ENCODE measurements around the gene PUS1.
"Not testable (repeated sequence)": the region's sequence is repeated elsewhere in the genome, so short reads cannot be mapped to it uniquely, and the experiment has no call there.

The PUS1 gene

DNA sequence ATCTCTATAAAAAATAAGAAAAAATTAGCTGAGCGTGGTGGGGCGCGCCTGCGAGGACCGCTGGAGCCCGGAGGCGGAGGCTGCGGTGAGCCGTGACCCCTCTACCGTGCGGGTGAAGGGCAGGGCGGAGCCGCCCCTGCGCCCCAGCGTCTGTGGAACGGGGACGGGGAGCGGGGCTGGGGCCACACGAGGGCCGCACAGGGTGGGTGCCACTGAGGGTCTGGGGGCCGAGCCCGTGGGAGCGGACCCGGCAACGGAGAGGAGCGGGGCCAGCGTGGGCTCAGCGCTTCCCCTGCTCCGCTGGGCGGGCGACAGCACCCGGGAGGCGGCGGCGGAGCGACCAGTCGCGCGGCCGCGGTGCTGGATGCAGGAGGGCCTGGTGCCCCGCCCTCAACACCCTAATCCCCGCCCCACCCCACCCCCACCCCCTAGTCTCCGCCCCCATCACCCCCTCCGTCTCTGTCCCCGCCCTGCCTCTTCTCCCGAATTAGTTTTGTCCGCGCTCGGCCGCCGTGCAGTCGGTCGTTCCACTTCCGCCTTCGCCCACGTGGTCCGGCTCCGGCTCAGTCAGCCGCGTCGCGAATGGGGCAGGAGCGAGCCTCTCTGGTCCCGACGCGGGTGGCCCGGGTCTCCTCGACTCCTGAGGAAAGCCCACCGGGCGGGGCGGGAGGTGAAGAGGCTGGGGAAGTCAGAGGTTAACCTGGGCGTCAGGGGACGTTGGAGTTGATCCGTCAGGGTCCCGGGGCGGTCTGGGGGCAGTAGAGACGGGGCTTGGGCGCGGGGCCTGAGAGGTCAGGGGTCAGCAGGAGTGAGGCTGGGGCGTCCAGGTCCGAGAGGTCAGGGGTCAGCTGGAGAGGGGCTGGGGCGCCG is at the start of gene PUS1:
Gene PUS1, plus strand, starts transcription at position 566 of the 870 bp plus-strand sequence. CDS start 447 bp downstream, outside the sequence.
- H3K9me3 ChIP-seq (ENCODE audit: control insufficient read depth in 1 of 2, low read length in 2 of 2): no peaks in the 10 kb centered on the region
- peaks cover 12 to 21% of the 10 kb centered on the region in 2 donors for H3K36me3 ChIP-seq (ENCODE audit: control insufficient read depth in 1 of 2, insufficient read depth in 2 of 2, low read length in 2 of 2)
- H3K4me3 ChIP-seq (ENCODE audit: low read depth in 1 of 2, low read length in 2 of 2): peak within 1 kb of the TSS; percentile 69 to 90
- no peaks in the 10 kb centered on the region for H3K27me3 ChIP-seq (ENCODE audit: low read depth, low read length)
- no peak within 1 kb of the TSS for H3K27ac ChIP-seq (ENCODE audit: low read length)
- H3K4me1 ChIP-seq (ENCODE audit: control insufficient read depth in 1 of 2, insufficient read depth in 2 of 2, low read length in 2 of 2): peaks cover 0 to 10% of the 10 kb centered on the region in 2 donors

DNA sequence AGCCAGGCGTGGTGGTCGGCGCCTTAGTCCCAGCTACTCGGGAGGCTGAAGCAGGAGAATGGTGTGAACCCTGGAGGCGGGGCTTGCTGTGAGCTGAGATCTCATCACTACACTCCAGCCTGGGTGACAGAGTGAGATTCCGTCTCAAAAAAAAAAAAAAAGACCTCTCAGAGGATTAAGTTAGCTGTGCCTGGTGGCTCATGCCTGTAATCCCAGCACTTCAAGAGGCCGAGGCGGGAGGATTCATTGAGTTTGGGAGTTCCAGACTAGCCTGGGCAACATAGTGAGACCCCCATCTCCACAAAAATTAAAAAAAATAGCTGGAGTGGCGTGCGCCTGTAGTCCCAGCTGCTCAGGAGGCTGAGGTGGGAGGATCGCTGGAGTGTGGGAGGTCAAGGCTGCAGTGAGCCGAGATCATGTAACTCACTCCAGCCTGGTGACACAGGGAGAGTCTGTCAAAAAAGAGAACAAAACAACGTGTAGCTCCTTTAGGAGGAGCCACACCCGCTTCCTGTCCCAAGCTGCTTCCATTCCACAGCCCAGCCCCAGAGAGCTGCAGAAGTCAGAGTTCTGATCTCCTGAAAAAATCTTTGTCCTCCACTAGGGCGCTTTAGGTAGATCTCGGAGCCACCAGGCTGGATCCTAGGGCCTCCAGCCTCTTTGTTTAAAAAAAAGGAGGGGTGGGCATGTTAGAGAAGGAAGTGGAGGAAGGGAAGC is 46.1 kb upstream of the PUS1 start:
- H3K4me1 ChIP-seq (ENCODE audit: control insufficient read depth in 1 of 2, insufficient read depth in 2 of 2, low read length in 2 of 2): no peaks in the 10 kb centered on the region
- H3K36me3 ChIP-seq (ENCODE audit: control insufficient read depth in 1 of 2, insufficient read depth in 2 of 2, low read length in 2 of 2): no peaks in the 10 kb centered on the region
- H3K9me3 ChIP-seq (ENCODE audit: control insufficient read depth in 1 of 2, low read length in 2 of 2): peaks cover 0 to 7% of the 10 kb centered on the region in 2 donors
- H3K27ac ChIP-seq (ENCODE audit: low read length): no peak overlapping the region
- no peaks in the 10 kb centered on the region for H3K27me3 ChIP-seq (ENCODE audit: low read depth, low read length)
- H3K4me3 ChIP-seq (ENCODE audit: low read depth in 1 of 2, low read length in 2 of 2): no peak overlapping the region

DNA sequence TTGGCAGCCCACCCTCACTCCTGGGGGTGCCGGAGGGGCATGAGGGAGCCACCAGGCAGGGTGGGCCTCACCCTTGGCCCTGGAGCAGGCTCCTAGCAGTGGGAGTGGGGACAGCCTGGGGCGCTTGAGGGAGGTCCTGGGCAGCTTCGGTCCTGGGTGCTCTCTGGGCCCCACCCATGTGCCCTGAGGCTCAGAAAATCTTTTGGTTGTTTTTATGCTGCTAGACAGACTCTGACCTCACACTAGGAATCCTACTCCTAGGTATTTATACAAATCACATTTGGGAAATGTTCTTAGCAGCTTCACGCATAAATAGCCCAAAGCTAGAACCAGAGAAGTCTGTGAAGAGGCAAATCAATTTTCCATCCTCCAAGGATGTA is 45.6 kb upstream of the PUS1 start:
- H3K36me3 ChIP-seq (ENCODE audit: control insufficient read depth in 1 of 2, insufficient read depth in 2 of 2, low read length in 2 of 2): no peaks in the 10 kb centered on the region
- no peaks in the 10 kb centered on the region for H3K27me3 ChIP-seq (ENCODE audit: low read depth, low read length)
- no peak overlapping the region for H3K27ac ChIP-seq (ENCODE audit: low read length)
- H3K4me1 ChIP-seq (ENCODE audit: control insufficient read depth in 1 of 2, insufficient read depth in 2 of 2, low read length in 2 of 2): no peaks in the 10 kb centered on the region
- peaks cover 0 to 7% of the 10 kb centered on the region in 2 donors for H3K9me3 ChIP-seq (ENCODE audit: control insufficient read depth in 1 of 2, low read length in 2 of 2)
- no peak overlapping the region for H3K4me3 ChIP-seq (ENCODE audit: low read depth in 1 of 2, low read length in 2 of 2)

DNA sequence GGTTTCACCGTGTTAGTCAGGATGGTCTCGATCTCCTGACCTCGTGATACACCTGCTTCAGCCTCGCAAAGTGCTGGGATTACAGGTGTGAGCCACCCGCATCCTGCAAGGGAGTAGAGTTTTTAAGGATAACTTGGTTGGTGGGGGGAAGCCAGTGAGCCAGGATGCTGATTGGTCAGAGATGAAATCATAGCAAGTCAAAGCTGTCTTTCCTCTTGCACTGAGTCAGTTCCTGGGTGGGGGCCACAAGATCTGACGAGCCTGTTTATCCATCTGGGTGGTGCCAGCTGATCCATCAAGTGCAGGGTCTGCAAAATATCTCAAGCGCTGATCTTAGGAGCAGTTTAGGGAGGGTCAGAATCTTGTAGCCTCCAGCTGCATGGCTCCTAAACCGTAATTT is 44.0 kb upstream of the PUS1 start:
- H3K4me1 ChIP-seq (ENCODE audit: control insufficient read depth in 1 of 2, insufficient read depth in 2 of 2, low read length in 2 of 2); H3K4me3 ChIP-seq (ENCODE audit: low read depth in 1 of 2, low read length in 2 of 2); H3K9me3 ChIP-seq (ENCODE audit: control insufficient read depth in 1 of 2, low read length in 2 of 2); H3K27ac ChIP-seq (ENCODE audit: low read length); H3K36me3 ChIP-seq (ENCODE audit: control insufficient read depth in 1 of 2, insufficient read depth in 2 of 2, low read length in 2 of 2); H3K27me3 ChIP-seq (ENCODE audit: low read depth, low read length): not testable (repeated sequence)

DNA sequence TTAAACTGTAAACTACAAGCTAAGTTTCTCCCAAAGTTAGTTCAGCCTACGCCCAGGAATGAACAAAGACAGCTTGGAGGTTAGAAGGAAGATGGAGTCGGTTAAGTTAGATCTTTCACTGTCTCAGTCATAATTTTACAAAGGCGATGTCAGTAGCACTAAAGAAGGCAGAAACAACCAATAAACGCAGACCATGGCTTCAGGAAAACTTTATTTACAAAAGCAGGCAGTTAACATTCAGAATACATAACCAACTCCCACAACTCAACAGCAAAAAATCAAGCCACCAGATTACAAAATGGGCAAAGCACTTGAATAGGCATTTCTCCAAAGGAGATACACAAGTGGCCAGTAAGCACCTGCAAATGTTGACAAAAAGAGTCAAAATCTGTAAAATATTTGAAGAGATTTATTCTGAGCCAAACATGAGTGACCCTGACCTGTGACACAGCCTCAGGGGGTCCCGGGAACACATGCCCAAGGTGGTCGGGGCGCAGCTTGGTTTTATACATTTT is 43.5 kb upstream of the PUS1 start:
- Histone ChIP-seq H3K9me3 (ENCODE audit: control insufficient read depth in 1 of 2, low read length in 2 of 2) (peaks cover 0 to 7% of the 10 kb centered on the region in 2 donors), H3K4me1 (ENCODE audit: control insufficient read depth in 1 of 2, insufficient read depth in 2 of 2, low read length in 2 of 2) (no peaks in the 10 kb centered on the region), H3K27ac (ENCODE audit: low read length) (no peak overlapping the region), H3K4me3 (ENCODE audit: low read depth in 1 of 2, low read length in 2 of 2) (no peak overlapping the region), H3K27me3 (ENCODE audit: low read depth, low read length) (no peaks in the 10 kb centered on the region), H3K36me3 (ENCODE audit: control insufficient read depth in 1 of 2, insufficient read depth in 2 of 2, low read length in 2 of 2) (no peaks in the 10 kb centered on the region)

DNA sequence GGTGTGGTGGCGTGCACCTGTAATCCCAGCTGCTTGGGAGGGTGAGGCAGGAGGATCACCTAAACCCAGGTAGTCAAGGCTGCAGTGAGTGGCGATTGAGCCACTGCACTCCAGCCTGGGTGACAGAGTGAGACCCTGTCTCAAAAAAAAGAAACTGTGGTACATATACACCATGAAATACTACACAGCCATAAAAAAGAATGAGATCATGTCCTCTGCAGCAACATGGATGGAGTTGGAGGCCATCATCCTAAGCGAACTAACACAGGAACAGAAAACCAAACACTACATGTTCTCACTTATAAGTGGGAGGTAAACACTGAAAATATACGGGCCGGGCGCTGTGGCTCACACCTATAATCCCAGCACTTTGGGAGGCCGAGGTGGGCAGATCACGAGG is 37.4 kb upstream of the PUS1 start:
- H3K36me3 ChIP-seq (ENCODE audit: control insufficient read depth in 1 of 2, insufficient read depth in 2 of 2, low read length in 2 of 2); H3K27ac ChIP-seq (ENCODE audit: low read length); H3K4me3 ChIP-seq (ENCODE audit: low read depth in 1 of 2, low read length in 2 of 2); H3K27me3 ChIP-seq (ENCODE audit: low read depth, low read length); H3K9me3 ChIP-seq (ENCODE audit: control insufficient read depth in 1 of 2, low read length in 2 of 2): not testable (repeated sequence)
- peaks cover 2 to 14% of the 10 kb centered on the region in 2 donors for H3K4me1 ChIP-seq (ENCODE audit: control insufficient read depth in 1 of 2, insufficient read depth in 2 of 2, low read length in 2 of 2)

DNA sequence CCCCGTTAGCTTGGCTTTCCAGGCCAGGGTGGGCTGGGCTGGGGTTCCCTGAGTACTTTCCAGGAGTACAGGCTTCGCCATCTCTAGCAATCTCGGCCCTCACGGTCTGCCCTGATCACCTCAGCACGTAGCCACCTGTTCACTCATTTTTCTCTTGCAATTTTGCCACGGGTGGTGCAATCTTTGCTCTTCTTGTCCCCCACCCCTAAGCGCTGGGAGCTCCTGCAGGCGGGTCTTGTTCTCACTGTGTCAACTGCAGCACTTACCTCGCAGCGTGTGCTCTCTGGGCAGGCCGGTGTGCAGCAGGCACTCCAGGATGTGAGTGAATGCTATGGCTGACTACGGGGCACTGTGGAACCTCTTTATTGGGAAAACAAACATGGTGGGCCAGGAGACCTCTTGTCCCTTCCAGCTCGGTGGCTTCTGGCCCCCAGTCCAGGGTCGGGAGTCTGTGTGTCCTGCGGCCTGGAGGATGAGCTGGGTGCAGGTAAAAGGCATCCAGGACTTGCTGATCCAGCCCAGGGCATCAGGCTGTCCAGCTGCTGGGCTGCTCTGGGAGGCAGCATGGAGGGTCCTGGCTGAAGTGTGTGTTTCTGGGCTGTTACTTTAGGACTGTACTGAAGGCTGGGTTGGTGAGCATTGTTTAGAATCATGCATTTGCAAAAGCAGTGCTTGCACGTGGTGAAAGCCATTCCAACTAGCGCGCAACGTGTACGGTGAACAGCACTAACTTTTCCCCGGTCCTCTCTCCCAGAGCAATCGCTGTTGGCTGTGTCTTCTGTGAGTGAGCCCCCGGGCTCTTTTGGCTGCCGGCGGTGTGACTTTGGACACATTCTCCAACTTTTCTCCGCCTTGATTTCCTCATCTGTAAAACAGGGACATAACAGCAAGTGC is 36.1 kb upstream of the PUS1 start:
- H3K4me3 ChIP-seq (ENCODE audit: low read depth in 1 of 2, low read length in 2 of 2): no peak overlapping the region
- H3K36me3 ChIP-seq (ENCODE audit: control insufficient read depth in 1 of 2, insufficient read depth in 2 of 2, low read length in 2 of 2): peaks cover 0 to 4% of the 10 kb centered on the region in 2 donors
- no peaks in the 10 kb centered on the region for H3K9me3 ChIP-seq (ENCODE audit: control insufficient read depth in 1 of 2, low read length in 2 of 2)
- no peak overlapping the region for H3K27ac ChIP-seq (ENCODE audit: low read length)
- H3K4me1 ChIP-seq (ENCODE audit: control insufficient read depth in 1 of 2, insufficient read depth in 2 of 2, low read length in 2 of 2): peaks cover 10 to 22% of the 10 kb centered on the region in 2 donors
- H3K27me3 ChIP-seq (ENCODE audit: low read depth, low read length): no peaks in the 10 kb centered on the region

DNA sequence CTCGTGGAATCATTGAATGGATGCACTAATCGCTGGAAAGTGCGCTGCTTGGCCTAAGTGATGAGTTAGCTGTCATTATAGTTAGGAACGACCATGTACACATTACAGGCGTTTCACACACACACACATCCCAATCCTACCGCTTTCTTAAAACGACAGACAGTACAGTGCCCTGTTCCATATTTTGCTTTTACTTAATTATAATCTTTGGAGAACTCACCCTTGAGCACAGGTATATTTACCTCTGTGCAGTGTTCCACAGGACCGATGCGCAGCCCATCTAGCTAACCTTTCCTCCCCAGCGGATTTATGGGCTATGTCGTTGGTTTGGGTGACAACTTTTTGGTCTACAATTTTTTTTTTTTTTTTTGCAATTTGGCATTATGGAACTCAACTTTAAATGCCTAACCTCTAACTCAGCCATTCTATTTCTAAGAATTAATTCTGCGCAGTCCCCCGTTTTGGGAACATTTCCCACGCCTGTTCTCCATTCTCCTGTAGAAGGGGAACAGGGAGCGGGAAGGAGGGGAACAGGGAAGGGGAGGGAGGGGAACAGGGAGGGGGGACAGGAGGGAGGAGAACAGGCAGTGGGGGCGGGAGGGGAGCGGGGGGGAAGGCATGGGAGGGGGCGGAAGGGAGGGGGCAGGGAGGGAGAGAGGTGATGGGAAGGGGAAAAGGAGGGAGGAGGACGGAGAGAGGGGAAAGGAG is 35.3 kb upstream of the PUS1 start:
- H3K36me3 ChIP-seq (ENCODE audit: control insufficient read depth in 1 of 2, insufficient read depth in 2 of 2, low read length in 2 of 2): peaks cover 0 to 4% of the 10 kb centered on the region in 2 donors
- H3K27me3 ChIP-seq (ENCODE audit: low read depth, low read length): no peaks in the 10 kb centered on the region
- H3K4me1 ChIP-seq (ENCODE audit: control insufficient read depth in 1 of 2, insufficient read depth in 2 of 2, low read length in 2 of 2): peaks cover 10 to 22% of the 10 kb centered on the region in 2 donors
- peak overlapping the region in 1 of 2 donors; percentile 21 for H3K4me3 ChIP-seq (ENCODE audit: low read depth in 1 of 2, low read length in 2 of 2)
- no peaks in the 10 kb centered on the region for H3K9me3 ChIP-seq (ENCODE audit: control insufficient read depth in 1 of 2, low read length in 2 of 2)
- H3K27ac ChIP-seq (ENCODE audit: low read length): no peak overlapping the region

DNA sequence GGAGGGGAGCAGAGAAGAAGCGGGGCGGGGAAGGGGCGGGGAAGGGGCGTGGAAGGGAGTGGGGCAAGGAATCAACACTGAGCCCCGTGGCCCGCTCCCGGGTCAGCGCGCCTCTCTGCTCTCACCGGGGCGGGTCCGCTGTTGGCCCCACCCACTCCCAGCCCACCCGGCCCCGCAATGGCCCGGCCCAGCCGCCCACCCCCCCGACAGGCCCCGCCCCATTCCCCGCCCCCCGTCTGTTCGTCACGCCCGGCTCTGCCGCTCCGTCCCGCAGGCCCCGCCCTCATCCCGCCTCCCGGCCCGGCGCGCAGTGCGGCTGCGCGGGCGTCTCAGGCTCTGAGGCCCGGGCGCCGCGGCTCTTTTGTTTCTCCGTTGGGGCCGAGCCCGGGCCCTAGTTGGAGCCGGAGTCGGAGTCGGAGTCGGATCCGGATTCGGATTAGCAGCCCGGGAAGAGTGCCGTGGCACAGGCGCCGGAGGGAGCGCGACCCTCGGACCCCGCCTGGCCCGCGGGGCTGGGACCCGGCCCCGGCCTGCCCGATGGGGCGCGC is 34.7 kb upstream of the PUS1 start, which contains the start of gene ULK1:
Gene ULK1, plus strand, starts transcription at position 310 of the 548 bp plus-strand sequence. CDS start 380 bp downstream, outside the sequence.
- Histone ChIP-seq H3K27me3 (ENCODE audit: low read depth, low read length) (no peaks in the 10 kb centered on the region), H3K27ac (ENCODE audit: low read length) (peak within 1 kb of the TSS; percentile 72), H3K9me3 (ENCODE audit: control insufficient read depth in 1 of 2, low read length in 2 of 2) (no peaks in the 10 kb centered on the region), H3K36me3 (ENCODE audit: control insufficient read depth in 1 of 2, insufficient read depth in 2 of 2, low read length in 2 of 2) (peaks cover 0 to 4% of the 10 kb centered on the region in 2 donors), H3K4me3 (ENCODE audit: low read depth in 1 of 2, low read length in 2 of 2) (peak within 1 kb of the TSS; percentile 67 to 85), H3K4me1 (ENCODE audit: control insufficient read depth in 1 of 2, insufficient read depth in 2 of 2, low read length in 2 of 2) (peaks cover 10 to 23% of the 10 kb centered on the region in 2 donors)

DNA sequence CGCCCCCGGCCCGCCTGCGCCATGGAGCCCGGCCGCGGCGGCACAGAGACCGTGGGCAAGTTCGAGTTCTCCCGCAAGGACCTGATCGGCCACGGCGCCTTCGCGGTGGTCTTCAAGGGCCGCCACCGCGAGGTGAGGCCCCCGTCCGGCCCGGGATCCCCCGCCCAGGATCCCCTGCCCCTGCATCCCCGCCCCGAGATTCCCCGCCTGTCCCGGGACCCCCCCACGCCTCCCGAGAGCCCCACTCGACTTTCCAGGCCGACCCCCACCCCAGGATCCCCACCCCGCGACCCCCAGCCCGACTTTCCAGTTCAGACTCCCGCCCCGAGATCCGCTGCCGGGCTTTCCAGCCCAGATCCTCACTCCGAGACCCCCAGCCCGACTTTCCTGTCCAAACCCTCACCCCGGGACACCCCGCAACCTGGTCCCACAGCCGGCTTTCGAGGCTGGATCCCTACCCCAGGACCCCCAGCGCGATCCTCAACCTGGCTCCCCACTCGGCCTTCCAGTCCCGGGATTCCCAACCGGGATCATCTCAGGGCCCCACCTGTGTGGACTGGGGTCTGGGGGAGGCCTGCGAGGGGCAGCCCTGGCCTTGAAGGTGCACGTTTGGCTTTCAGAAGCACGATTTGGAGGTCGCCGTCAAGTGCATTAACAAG is 34.0 kb upstream of the PUS1 start:
- H3K4me3 ChIP-seq (ENCODE audit: low read depth in 1 of 2, low read length in 2 of 2): peak overlapping the region; percentile 67 to 85
- no peaks in the 10 kb centered on the region for H3K27me3 ChIP-seq (ENCODE audit: low read depth, low read length)
- H3K9me3 ChIP-seq (ENCODE audit: control insufficient read depth in 1 of 2, low read length in 2 of 2): no peaks in the 10 kb centered on the region
- H3K4me1 ChIP-seq (ENCODE audit: control insufficient read depth in 1 of 2, insufficient read depth in 2 of 2, low read length in 2 of 2): peaks cover 10 to 28% of the 10 kb centered on the region in 2 donors
- peaks cover 0 to 4% of the 10 kb centered on the region in 2 donors for H3K36me3 ChIP-seq (ENCODE audit: control insufficient read depth in 1 of 2, insufficient read depth in 2 of 2, low read length in 2 of 2)
- peak overlapping the region; percentile 72 for H3K27ac ChIP-seq (ENCODE audit: low read length)

Data from muscle layer of duodenum (tissue), 2 donors.